Breast epithelium (tissue), 4 donors: ENCODE data around the gene IL3RA. TPM values are rescaled to one million over a fixed set of nuclear protein-coding genes. Genes with fewer than 3 reads are reported as not detected.
"Not testable (repeated sequence)": the region's sequence is repeated elsewhere in the genome, so short reads cannot be mapped to it uniquely, and the experiment has no call there.

Experiments used
- DNase-seq, 2 donors: peaks; one replicate each; pipeline ENCODE4 v3.0.0-alpha.2; 2019; ENCODE audit warnings: low spot score in 2 of 2
- H3K27ac ChIP-seq, 2 donors: fragments of 200-600 bp; sonication (generic) in 1 of 2; one replicate each; pipeline ENCODE4 v1.5.1; 2016 to 2019; ENCODE audit warnings: mild to moderate bottlenecking in 1 of 2
- H3K27me3 ChIP-seq, 2 donors: fragments of 200-600 bp; sonication (generic) in 1 of 2; one replicate each; pipeline versions ENCODE4 v1.5.1 to v1.6.0; 2017 to 2019; ENCODE audit warnings: control low read depth in 1 of 2, mild to moderate bottlenecking in 1 of 2
- H3K36me3 ChIP-seq: fragments of 200-600 bp; one replicate; pipeline ENCODE4 v1.5.1; 2019
- H3K4me1 ChIP-seq, 2 donors: fragments of 200-600 bp; sonication (generic); one replicate each; pipeline ENCODE4 v1.5.1; 2016 to 2019; ENCODE audit warnings: control low read depth in 1 of 2
- H3K4me3 ChIP-seq, 3 donors: fragments of 200-600 bp; sonication (generic); 1 replicate in 2 of 3; 2 replicates in 1 of 3; pipeline ENCODE4 v1.5.1; 2016 to 2019; ENCODE audit warnings: mild to moderate bottlenecking in 3 of 3, moderate library complexity in 2 of 3
- H3K9me3 ChIP-seq, 2 donors: fragments of 200-600 bp; sonication (generic) in 1 of 2; one replicate each; pipeline ENCODE4 v1.5.1; 2016 to 2019; ENCODE audit warnings: control low read depth in 1 of 2
- CTCF ChIP-seq, 3 donors: fragments of 450-650 bp; IDR thresholded peaks; one replicate each; pipeline ENCODE4 v1.5.1; 2016 to 2017; ENCODE audit warnings: antibody characterized with exemption in 3 of 3, mild to moderate bottlenecking in 3 of 3, moderate library complexity in 3 of 3
- POLR2A ChIP-seq: fragments of 450-650 bp; IDR thresholded peaks from one replicate; pipeline ENCODE4 v1.6.1; 2016; ENCODE audit warnings: antibody characterized with exemption, mild to moderate bottlenecking, moderate library complexity
- POLR2AphosphoS5 ChIP-seq, 3 donors: sonication (generic); formaldehyde crosslinking; IDR thresholded peaks; one replicate each; pipeline ENCODE4 v1.6.1; 2017; ENCODE audit warnings: antibody characterized with exemption in 3 of 3
- intact Hi-C: fragments of 100-400 bp; cut with DNase I; formaldehyde crosslinking; loops from one replicate; pipeline ENCODE4 v1.15.1; 2023; ENCODE audit warnings: low total_unique reads
- total RNA-seq, 3 donors: library from RNA; depleted of rRNA; stranded (reverse); fragments of >200 nt; gene quantifications; one replicate each; pipeline ENCODE4 v1.1.0, GENCODE V29; 2016

IL3RA gene
- total RNA-seq, 3 donors from 2014 or later, result 2.9 to 7.5 (median 7.4) TPM

DNA sequence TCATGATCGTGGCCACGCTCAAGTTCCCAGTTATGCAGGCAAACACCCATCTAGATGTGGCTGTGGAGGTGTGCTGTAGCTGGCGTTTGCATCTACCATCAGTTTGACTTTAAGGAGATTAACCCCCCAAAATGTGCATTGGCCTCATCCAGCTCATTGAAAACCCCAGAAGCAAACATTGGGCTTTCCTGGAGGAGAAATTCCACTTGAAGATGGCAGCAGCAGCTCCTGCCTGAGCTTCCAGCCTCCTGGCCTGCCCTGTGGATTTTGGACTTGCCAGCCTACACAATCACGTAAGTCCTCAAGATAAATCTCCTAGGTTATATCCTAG, 85.5 kb downstream of the IL3RA start:
- Histone ChIP-seq H3K27me3 (no peaks in the 10 kb centered on the region), H3K4me1 (no peaks in the 10 kb centered on the region), H3K9me3 (peaks cover 19 to 29% of the 10 kb centered on the region in 2 donors), H3K27ac (no peak overlapping the region), H3K4me3 (no peak overlapping the region), H3K36me3 (peaks cover 12% of the 10 kb centered on the region)
- no peak for TF ChIP-seq POLR2A
- TF ChIP-seq CTCF (IDR thresholded peaks at IDR 0.05), result no peak
- no peak for TF ChIP-seq POLR2AphosphoS5 (IDR thresholded peaks at IDR 0.05)
- intact Hi-C loops, result no loop called here
- DNase-seq, result no peak

- peaks cover 18% of the 10 kb centered on the region for H3K36me3 ChIP-seq
- TF ChIP-seq CTCF (IDR thresholded peaks at IDR 0.05) (no peak), POLR2A (no peak), POLR2AphosphoS5 (IDR thresholded peaks at IDR 0.05) (no peak)
Observed at GRCh38 chrX:1423215-1423614, 86.6 kb downstream of the IL3RA start.

GRCh38 chrX:1424147-1424851, 87.7 kb downstream of the IL3RA start:
- DNase-seq, result no peak
- intact Hi-C loops, result no loop called here

More at GRCh38 chrX:1423215-1423614, 86.6 kb downstream of the IL3RA start:
- H3K9me3 ChIP-seq, result peaks cover 18 to 27% of the 10 kb centered on the region in 2 donors
- H3K27ac ChIP-seq, result no peak overlapping the region
- no peaks in the 10 kb centered on the region for H3K27me3 ChIP-seq
- intact Hi-C loops, result no loop called here
- no peak for DNase-seq
- no peaks in the 10 kb centered on the region for H3K4me1 ChIP-seq
- no peak overlapping the region for H3K4me3 ChIP-seq

DNA sequence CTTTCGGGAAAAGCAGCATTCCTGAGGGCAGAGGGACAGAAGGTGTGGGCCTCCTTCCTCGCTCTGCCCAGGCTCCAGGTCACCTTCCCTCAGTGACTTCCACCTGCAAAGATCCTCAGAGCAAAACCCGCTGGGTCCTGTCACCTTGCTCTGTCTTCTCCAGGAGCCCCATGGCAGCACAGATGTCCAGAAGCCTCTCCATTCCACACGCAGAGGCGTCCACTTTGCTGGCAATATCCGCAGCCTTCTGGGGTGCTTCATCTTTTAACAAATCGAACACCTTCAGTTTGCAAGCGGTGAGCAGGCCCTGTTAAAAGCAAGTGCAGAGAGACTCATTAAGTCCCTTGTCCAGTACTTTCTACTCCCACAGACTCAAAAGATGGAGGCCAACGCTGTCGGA, 88.8 kb downstream of the IL3RA start:
- Histone ChIP-seq H3K27me3 (no peaks in the 10 kb centered on the region), H3K9me3 (peaks cover 14 to 20% of the 10 kb centered on the region in 2 donors), H3K36me3 (peaks cover 12% of the 10 kb centered on the region), H3K27ac (no peak overlapping the region), H3K4me3 (no peak overlapping the region), H3K4me1 (no peaks in the 10 kb centered on the region)
- DNase-seq, result no peak
- TF ChIP-seq POLR2AphosphoS5 (IDR thresholded peaks at IDR 0.05), result no peak
- TF ChIP-seq POLR2A, result no peak
- TF ChIP-seq CTCF (IDR thresholded peaks at IDR 0.05), result no peak
- intact Hi-C loops, result no loop called here

More at GRCh38 chrX:1424147-1424851, 87.7 kb downstream of the IL3RA start:
- Histone ChIP-seq H3K36me3 (peaks cover 15% of the 10 kb centered on the region), H3K27me3 (no peaks in the 10 kb centered on the region), H3K9me3 (peaks cover 14 to 20% of the 10 kb centered on the region in 2 donors), H3K4me3 (no peak overlapping the region), H3K27ac (no peak overlapping the region), H3K4me1 (no peaks in the 10 kb centered on the region)
- TF ChIP-seq POLR2A (no peak), POLR2AphosphoS5 (IDR thresholded peaks at IDR 0.05) (no peak), CTCF (IDR thresholded peaks at IDR 0.05) (no peak)

GRCh38 chrX:1426321-1426720, 89.7 kb downstream of the IL3RA start:
- peaks cover 11% of the 10 kb centered on the region for H3K36me3 ChIP-seq
- H3K27me3 ChIP-seq, H3K4me1 ChIP-seq, intact Hi-C loops, H3K27ac ChIP-seq, DNase-seq, H3K4me3 ChIP-seq: not testable (repeated sequence)
- peaks cover 14 to 20% of the 10 kb centered on the region in 2 donors for H3K9me3 ChIP-seq
